ENCODE measurements around the gene SLIT1.

SLIT1 gene

DNA sequence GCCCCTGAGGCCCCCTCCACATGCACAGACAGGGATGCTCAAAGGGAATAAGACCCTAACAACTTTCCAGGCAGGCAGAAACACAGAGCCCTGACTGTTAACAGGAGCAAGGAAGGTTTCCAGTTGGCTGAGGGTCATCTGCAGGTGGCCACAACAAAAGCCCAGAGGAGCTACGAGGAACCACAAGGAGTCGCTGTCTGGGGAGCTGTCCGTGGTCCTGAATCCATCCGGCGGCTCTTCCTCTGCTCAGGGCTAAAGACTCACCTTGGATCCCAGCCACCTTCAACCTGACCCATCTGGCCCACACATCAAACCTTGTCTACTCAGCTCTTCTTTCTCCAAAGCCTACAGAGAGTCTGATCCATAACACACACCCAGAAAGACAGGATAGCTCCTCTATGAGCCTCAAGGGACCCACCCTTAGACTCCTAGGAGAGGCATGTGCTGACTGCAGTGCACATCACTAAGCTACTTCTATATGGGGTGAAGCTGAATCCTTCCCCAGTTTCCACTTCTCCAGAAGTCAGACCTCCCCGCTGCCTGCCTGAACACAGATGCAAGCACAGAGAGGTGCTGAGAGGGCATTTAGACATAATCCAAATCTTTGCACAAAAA lies 104.0 kb downstream of the SLIT1 start:
- TF ChIP-seq, protein P1, sequence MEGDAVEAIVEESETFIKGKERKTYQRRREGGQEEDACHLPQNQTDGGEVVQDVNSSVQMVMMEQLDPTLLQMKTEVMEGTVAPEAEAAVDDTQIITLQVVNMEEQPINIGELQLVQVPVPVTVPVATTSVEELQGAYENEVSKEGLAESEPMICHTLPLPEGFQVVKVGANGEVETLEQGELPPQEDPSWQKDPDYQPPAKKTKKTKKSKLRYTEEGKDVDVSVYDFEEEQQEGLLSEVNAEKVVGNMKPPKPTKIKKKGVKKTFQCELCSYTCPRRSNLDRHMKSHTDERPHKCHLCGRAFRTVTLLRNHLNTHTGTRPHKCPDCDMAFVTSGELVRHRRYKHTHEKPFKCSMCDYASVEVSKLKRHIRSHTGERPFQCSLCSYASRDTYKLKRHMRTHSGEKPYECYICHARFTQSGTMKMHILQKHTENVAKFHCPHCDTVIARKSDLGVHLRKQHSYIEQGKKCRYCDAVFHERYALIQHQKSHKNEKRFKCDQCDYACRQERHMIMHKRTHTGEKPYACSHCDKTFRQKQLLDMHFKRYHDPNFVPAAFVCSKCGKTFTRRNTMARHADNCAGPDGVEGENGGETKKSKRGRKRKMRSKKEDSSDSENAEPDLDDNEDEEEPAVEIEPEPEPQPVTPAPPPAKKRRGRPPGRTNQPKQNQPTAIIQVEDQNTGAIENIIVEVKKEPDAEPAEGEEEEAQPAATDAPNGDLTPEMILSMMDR (IDR thresholded peaks at IDR 0.05; ENCODE audit: extremely low read depth, missing control alignments) = peak; percentile 84
- peak; percentile 85 for DNase-seq (ENCODE audit: low spot score)

DNA sequence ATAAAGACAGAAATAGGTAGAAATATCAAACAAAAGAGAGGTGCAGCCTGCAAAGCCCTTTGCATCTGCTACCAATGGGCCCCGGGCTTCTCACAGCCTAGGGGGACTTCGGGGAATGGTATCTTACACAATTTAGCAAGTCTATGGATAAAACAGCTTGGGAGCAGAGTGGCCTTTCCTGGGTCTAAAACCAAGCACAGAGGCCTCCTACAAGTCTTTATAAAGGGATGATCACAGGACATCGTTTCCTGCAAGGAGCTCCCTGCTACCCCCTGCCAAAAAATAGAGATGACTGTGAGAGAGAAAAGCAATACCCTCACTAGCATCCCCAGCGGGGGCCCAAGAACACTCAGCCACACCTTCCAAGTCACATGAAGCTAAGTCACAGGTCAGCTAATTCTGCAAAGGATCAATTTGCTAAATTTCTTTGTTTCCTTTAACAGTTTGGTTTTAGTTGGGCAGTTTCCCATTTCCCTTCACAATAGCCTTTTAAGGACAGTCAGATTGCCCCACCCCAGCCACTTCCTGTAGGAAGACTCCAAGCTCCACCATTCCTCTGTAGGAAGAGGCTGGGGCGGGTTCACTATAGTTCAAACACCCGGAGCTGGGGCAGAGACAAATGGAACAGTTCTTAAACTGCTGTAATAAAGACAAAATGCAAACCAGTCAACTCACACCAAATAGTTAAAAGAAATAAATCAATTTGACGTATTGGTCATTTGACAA lies 105.5 kb downstream of the SLIT1 start:
- no peak for DNase-seq (ENCODE audit: low spot score)
- TF ChIP-seq, protein P1 (IDR thresholded peaks at IDR 0.05; ENCODE audit: extremely low read depth, missing control alignments) = no peak

DNA sequence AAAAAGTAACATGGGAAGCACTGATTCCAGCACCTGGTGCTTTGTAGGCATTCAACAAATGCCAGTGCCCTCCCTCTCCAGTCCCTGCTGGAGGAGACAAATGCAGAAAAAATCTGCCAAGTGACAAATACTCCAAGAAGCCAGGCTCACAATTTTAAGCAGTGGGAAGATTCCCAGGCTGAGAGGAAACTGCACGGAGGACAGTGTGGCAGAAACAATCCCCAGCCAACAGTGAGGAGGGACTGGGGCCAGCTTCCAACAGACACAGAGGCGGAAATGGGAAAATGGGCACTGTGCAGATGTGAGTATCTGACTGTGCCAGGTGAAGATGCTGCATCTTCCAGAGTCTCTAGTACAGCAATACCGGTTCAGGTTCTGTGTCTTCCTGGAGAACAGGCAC lies 106.3 kb downstream of the SLIT1 start:
- TF ChIP-seq, protein P1 (IDR thresholded peaks at IDR 0.05; ENCODE audit: extremely low read depth, missing control alignments) = no peak
- no peak for DNase-seq (ENCODE audit: low spot score)

DNA sequence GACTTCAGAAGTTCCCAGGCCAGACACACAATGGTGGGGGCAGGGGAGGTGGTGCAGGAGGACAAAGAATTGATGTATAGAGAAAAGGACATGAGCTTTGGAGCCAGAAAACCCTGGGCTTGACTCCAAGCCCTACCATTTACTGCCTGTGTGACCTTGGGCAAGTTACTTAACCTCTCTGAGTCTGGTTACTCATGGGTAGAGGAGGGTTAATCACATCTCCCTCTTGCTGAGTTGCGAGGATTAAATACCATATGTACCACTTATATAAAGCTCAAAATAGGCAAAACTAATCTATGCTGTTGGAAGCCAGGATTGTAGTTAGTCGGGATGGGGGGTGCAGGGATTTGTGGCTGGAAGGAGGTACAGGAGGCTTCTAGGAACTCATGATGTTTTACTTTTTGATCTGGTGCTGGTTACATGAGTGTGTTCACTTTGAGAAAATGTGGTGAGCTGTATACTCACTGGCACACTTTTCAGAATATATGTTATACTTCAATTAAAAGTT lies 106.8 kb downstream of the SLIT1 start:
- DNase-seq (ENCODE audit: low spot score) = no peak
- TF ChIP-seq, protein P1 (IDR thresholded peaks at IDR 0.05; ENCODE audit: extremely low read depth, missing control alignments) = no peak

DNA sequence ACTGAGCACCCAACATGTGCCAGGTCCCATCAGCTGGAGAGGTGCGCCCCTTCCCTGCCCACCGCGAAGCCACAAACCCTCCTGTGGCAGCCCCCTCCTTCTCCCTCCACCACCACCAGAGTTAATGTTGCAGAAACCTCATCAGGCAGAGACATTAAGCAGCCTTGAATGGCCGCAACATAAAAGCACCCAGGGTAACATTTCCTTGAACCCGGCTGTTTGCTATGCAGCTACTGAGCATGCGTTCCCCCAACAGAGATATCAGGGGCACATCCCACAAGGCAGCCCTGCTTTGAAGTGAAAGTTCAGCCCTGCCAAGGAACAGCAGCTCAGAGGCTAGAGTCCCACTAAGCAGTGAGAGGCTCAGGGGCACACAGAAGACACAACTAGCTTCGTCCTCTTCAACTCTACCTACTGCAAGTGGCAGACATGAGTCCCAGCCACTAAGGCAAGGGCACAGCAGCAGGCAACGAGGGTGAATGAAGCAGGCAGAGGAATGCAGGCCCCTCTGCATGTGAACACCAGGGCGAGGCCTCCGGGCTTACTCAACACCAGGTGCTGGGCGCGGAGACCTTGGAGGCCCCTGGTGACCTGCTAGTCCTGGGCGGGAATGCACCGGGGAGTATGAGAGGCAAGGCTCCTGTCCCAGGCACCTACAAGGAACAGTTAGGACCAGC lies 107.4 kb downstream of the SLIT1 start:
- no peak for DNase-seq (ENCODE audit: low spot score)

DNA sequence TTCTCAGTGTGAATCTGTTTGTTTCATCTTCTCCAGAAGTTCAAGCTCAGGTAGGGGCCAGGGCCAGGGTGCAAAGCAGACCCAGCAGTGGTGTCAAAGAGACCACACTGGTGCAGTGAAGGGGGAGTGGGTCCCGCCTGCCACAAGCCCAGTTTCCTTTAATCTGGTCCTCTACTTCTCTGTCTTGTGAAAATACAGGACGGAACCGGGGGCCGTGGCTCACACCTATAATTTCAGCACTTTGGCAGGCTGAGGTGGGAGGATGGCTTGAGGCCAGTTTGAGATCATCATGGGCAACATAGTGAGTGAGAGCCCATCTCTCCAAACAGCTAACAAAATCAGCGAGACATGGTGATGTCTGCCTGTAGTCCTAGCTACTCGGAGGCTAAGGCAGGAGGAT lies 109.0 kb downstream of the SLIT1 start:
- TF ChIP-seq, protein P1 (IDR thresholded peaks at IDR 0.05; ENCODE audit: extremely low read depth, missing control alignments) = no peak
- DNase-seq (ENCODE audit: low spot score) = no peak

More for the DNA sequence above, 107.4 kb downstream of the SLIT1 start:
- TF ChIP-seq, protein P1 (IDR thresholded peaks at IDR 0.05; ENCODE audit: extremely low read depth, missing control alignments) = no peak
